ENCODE results near the gene GALNT6. TPM values are rescaled to one million over a fixed set of nuclear protein-coding genes. Genes with fewer than 3 reads are reported as not detected.

Gene GALNT6
- total RNA-seq, 6 experiments from 2014 or later, result 68.2 to 93.9 (median 71.7) TPM

DNA sequence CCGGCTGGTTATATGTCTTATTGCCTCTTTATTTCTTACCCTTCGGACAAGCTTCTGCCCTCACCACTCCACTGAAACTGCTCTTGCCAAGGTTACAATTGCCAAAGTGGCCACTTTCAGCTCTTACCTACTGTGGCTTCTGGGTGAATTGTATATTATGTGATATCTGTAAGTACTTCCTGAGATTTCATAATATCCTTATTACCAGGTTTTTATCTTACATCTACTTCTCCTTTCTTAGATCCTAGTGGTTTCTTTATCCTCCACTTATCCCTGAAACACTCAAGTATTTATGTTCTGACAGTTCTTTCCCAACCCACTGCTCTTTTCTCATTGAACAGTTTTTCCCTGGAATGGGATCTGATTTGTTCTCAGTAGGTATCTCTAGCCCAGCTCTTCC is 55.3 kb downstream of the GALNT6 start:
- Mint-ChIP-seq H3K4me1 (ENCODE audit: low read depth) (peaks cover 9% of the 10 kb centered on the region), H3K9me3 (no peaks in the 10 kb centered on the region), H3K4me3 (no peak overlapping the region), H3K36me3 (ENCODE audit: low read depth) (no peaks in the 10 kb centered on the region), H3K27me3 (ENCODE audit: insufficient read depth) (peaks cover 4% of the 10 kb centered on the region), H3K27ac (no peak overlapping the region)
- DNase-seq, result no peak
- TF ChIP-seq, protein P1, sequence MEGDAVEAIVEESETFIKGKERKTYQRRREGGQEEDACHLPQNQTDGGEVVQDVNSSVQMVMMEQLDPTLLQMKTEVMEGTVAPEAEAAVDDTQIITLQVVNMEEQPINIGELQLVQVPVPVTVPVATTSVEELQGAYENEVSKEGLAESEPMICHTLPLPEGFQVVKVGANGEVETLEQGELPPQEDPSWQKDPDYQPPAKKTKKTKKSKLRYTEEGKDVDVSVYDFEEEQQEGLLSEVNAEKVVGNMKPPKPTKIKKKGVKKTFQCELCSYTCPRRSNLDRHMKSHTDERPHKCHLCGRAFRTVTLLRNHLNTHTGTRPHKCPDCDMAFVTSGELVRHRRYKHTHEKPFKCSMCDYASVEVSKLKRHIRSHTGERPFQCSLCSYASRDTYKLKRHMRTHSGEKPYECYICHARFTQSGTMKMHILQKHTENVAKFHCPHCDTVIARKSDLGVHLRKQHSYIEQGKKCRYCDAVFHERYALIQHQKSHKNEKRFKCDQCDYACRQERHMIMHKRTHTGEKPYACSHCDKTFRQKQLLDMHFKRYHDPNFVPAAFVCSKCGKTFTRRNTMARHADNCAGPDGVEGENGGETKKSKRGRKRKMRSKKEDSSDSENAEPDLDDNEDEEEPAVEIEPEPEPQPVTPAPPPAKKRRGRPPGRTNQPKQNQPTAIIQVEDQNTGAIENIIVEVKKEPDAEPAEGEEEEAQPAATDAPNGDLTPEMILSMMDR (IDR thresholded peaks at IDR 0.05), result no peak

DNA sequence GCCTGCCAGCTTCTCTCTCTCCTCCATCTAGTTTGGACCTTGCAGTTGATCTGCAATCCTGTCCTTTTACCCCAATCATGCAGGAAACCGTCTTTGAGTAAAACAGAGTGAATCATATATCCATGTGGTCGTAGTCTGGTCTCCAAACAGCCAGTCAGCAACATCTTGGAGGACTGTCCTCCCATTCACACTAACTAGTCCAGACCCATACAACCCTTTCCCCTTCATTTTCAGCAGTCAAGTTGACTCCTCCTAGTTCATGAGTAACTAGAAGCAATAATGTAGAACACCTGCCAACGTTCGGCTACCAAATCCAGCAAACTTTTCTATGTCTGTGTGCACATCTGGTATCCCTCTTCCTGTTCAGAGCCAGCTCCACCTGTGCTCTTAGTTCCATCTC is 56.4 kb downstream of the GALNT6 start:
- Mint-ChIP-seq H3K27ac (no peak overlapping the region), H3K4me3 (no peak overlapping the region), H3K36me3 (ENCODE audit: low read depth) (no peaks in the 10 kb centered on the region), H3K9me3 (no peaks in the 10 kb centered on the region), H3K4me1 (ENCODE audit: low read depth) (peaks cover 16% of the 10 kb centered on the region), H3K27me3 (ENCODE audit: insufficient read depth) (peaks cover 4% of the 10 kb centered on the region)
- TF ChIP-seq, protein P1 (IDR thresholded peaks at IDR 0.05), result no peak
- peak; percentile 16 for DNase-seq

DNA sequence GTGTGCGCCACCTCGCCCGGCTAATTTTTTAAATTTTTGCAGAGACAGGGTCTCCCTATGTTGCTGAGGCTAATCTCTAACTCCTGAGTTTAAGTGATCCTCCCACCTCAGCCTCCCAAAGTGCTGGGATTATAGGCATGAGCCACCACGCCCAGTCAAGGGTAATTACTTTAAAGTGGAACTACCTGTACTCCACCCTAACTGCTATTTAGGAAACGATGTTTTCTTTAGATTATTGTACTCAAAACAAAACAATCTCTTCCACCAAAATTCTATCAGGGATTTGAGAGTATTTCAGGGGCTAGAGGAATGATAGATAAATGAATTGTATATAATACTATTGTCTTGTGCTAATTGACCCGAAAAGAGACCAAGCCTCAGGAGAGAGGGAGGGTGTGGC is 57.7 kb downstream of the GALNT6 start:
- Mint-ChIP-seq H3K9me3 (no peaks in the 10 kb centered on the region), H3K27ac (no peak overlapping the region), H3K4me3 (no peak overlapping the region), H3K27me3 (ENCODE audit: insufficient read depth) (peaks cover 4% of the 10 kb centered on the region), H3K4me1 (ENCODE audit: low read depth) (peaks cover 18% of the 10 kb centered on the region), H3K36me3 (ENCODE audit: low read depth) (no peaks in the 10 kb centered on the region)
- TF ChIP-seq, protein P1 (IDR thresholded peaks at IDR 0.05), result no peak
- no peak for DNase-seq

DNA sequence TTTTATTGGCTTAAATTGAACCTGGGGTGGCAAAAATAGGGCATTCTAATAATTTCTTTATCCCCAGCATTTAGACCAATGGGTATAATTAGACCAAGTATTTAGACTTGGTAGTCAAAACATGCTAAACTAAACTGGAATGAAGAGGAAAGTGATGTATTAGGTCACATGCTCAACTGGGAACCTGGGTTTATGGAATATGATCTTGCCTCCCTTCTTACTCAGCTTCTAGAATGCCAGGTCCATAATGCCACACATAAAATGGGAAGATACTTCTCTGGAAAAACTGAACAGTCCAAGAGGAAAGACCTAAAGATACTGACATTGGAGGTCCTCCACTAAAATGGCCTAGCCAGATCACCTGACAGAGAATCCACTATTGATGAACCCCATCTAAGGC is 61.0 kb downstream of the GALNT6 start:
- H3K9me3 Mint-ChIP-seq, result no peaks in the 10 kb centered on the region
- no peak overlapping the region for H3K4me3 Mint-ChIP-seq
- H3K4me1 Mint-ChIP-seq (ENCODE audit: low read depth), result peaks cover 32% of the 10 kb centered on the region
- H3K27ac Mint-ChIP-seq, result no peak overlapping the region
- DNase-seq, result no peak
- TF ChIP-seq, protein P1 (IDR thresholded peaks at IDR 0.05), result no peak
- no peaks in the 10 kb centered on the region for H3K36me3 Mint-ChIP-seq (ENCODE audit: low read depth)
- H3K27me3 Mint-ChIP-seq (ENCODE audit: insufficient read depth), result peaks cover 5% of the 10 kb centered on the region; the same call in 1 of the 2 replicates

DNA sequence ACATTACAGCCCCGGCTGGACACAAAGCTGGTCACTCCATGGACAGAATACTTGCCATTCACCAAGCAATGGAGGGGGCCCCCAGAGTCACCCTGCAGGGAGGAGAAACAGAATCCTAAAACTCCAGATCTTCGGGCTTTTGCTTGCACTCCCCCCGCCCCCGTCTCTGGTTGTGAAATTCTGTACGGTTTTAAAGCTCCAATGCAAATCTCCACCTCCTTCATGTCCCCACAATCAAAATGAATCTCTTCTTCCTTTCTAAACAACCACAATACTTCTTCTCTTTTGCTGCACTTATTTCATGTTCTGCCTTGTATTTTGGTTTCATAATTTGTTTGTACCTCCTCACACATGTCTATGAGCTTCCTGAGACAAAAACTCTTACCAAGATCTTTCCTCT is 61.5 kb downstream of the GALNT6 start:
- Mint-ChIP-seq H3K27ac (no peak overlapping the region), H3K27me3 (ENCODE audit: insufficient read depth) (peaks cover 5% of the 10 kb centered on the region; the same call in 1 of the 2 replicates), H3K4me3 (no peak overlapping the region), H3K9me3 (no peaks in the 10 kb centered on the region), H3K4me1 (ENCODE audit: low read depth) (peaks cover 27% of the 10 kb centered on the region), H3K36me3 (ENCODE audit: low read depth) (no peaks in the 10 kb centered on the region)
- DNase-seq, result no peak
- TF ChIP-seq, protein P1 (IDR thresholded peaks at IDR 0.05), result no peak

DNA sequence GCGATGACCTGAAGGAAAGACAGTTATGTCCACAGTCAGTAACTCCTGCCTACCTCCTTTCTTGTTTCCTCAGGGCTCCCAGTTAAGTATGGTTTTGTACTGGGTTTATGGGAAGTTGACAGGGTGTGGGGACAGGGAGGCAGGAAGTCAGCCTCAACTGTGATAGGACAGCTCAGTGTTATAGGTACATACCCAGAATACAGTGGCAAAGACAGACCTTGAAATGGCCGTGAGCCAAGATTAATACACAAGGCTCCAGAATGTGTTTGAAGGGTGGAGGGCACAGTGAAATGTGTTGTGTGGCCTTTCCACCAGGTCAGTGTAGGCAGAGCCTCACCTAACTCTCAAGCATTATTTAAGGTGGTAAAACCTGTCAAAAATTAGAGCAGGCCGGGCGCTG is 62.6 kb downstream of the GALNT6 start:
- Mint-ChIP-seq H3K27me3 (ENCODE audit: insufficient read depth) (peaks cover 3% of the 10 kb centered on the region; the same call in 1 of the 2 replicates), H3K27ac (no peak overlapping the region), H3K4me1 (ENCODE audit: low read depth) (peaks cover 24% of the 10 kb centered on the region), H3K4me3 (no peak overlapping the region), H3K36me3 (ENCODE audit: low read depth) (no peaks in the 10 kb centered on the region), H3K9me3 (no peaks in the 10 kb centered on the region)
- DNase-seq, result no peak
- TF ChIP-seq, protein P1 (IDR thresholded peaks at IDR 0.05), result no peak
